ENCODE data around the gene OSBPL9. TPM values are rescaled to one million over a fixed set of nuclear protein-coding genes. Genes with fewer than 3 reads are reported as not detected.

The OSBPL9 gene
- total RNA-seq = 48.4 and 65.2 TPM in 2 replicates

DNA sequence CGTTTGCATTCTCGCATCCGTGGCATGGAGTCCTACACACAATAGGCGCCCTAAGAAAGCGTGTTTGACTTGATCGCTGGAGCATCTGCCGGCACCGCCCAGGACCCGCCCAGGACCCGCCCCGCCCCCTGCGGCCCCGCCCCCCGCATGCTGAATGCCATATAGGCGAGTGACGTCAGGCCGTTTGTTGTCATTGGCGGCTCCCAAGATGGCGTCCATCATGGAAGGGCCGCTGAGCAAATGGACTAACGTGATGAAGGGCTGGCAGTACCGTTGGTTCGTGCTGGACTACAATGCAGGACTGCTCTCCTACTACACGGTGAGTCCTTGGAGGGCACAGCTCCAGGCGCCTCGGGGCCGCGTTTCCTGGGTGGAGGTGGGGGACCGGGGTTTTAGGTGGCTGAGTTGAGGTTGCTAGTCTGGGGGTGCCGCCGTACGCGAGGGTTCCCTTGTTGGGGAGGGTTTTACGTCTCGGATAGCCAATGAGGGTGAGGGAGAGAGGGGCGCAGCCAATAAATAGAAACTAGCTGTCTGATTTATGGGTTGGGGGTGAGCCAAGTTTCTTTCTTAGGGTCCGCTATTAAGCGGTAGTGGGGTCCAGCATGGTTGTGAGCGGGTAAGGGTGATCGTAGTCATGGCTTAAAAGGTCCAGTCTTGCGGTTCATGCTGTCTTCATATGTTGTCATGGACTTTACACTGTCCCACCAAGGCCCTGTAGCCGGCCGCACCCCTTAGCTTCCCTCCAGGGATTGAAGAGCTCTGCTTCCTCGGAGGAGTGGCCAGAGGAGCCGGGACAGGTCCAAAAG lies at the start of gene OSBPL9:
Gene OSBPL9, plus strand, starts transcription at position 190 of the 806 bp plus-strand sequence. Its CDS starts 19 bp downstream, at position 209.

Other genes with a start within 250 kb of the OSBPL9 start
- 18.1 and 23.7 TPM in 2 replicates for gene EPS15, start 97.8 kb upstream of the OSBPL9 start, total RNA-seq

All from airway epithelial cell (primary cell).